Loucy (cell line): ENCODE results near the gene COLQ.

ENCODE experiments used
- CTCF ChIP-seq: fragments of 200-600 bp; sonication (generic); conservative IDR thresholded peaks from 2 replicates; pipeline ENCODE4 v1.5.1; 2014; ENCODE audit warnings: mild to moderate bottlenecking, antibody characterized with exemption, low read length
- EZH2phosphoT487 ChIP-seq: fragments of 200-600 bp; IDR thresholded peaks from 2 replicates; pipeline ENCODE4 v1.6.1; 2018; ENCODE audit warnings: antibody characterized with exemption, mild to moderate bottlenecking, moderate library complexity, borderline replicate concordance

- TF ChIP-seq EZH2phosphoT487 (no peak), CTCF (no peak)
Measured at GRCh38 chr3:15477951-15478639, 43.4 kb downstream of the COLQ start.
